Fibroblast of villous mesenchyme (primary cell): Measurements from ENCODE around the gene SBF2. TPM values are rescaled to one million over a fixed set of nuclear protein-coding genes. Genes with fewer than 3 reads are reported as not detected.

Source experiments
- DNase-seq: peaks from one replicate; pipeline ENCODE4 v3.0.0-alpha.2; 2010; ENCODE audit warnings: low read depth
- H3K4me3 ChIP-seq: 2 replicates; pipeline ENCODE4 v1.5.1; 2011; ENCODE audit warnings: low read depth, mild to moderate bottlenecking, low read length
- total RNA-seq: library from RNA; depleted of rRNA; stranded (reverse); fragments of >200 nt; gene quantifications from 2 replicates; pipeline ENCODE4 v1.2.3, GENCODE V29; 2012
- TF ChIP-seq, protein P1 (sequence below): IDR thresholded peaks from 2 replicates; pipeline ENCODE4 v1.5.1; 2012; ENCODE audit warnings: low read depth, mild to moderate bottlenecking, low read length; ENCODE audit not compliant: insufficient read depth

SBF2 gene
- total RNA-seq, 1 donor = 35.0 TPM

DNA sequence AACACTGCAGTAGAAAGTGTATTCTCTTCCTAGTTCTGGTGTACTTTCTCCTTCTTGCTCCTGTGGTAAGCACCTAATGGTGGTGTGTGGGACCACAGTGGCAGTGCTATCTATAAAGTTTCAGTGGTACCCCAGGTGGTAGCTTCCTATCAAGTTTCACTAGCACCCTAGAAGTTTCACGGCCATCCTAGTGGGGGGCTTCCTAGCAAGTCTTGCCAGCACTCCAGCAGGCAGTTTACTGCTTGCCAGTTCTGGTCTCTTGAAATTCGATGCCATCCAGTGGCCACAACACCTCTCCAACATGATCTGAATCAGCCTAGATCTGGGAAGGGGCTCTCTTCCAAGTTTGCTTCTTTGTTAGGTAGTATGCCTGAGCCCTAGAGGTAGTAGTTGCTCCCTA lies 400.5 kb downstream of the SBF2 start:
- DNase-seq = no peak
- TF ChIP-seq, protein P1, sequence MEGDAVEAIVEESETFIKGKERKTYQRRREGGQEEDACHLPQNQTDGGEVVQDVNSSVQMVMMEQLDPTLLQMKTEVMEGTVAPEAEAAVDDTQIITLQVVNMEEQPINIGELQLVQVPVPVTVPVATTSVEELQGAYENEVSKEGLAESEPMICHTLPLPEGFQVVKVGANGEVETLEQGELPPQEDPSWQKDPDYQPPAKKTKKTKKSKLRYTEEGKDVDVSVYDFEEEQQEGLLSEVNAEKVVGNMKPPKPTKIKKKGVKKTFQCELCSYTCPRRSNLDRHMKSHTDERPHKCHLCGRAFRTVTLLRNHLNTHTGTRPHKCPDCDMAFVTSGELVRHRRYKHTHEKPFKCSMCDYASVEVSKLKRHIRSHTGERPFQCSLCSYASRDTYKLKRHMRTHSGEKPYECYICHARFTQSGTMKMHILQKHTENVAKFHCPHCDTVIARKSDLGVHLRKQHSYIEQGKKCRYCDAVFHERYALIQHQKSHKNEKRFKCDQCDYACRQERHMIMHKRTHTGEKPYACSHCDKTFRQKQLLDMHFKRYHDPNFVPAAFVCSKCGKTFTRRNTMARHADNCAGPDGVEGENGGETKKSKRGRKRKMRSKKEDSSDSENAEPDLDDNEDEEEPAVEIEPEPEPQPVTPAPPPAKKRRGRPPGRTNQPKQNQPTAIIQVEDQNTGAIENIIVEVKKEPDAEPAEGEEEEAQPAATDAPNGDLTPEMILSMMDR = no peak

DNA sequence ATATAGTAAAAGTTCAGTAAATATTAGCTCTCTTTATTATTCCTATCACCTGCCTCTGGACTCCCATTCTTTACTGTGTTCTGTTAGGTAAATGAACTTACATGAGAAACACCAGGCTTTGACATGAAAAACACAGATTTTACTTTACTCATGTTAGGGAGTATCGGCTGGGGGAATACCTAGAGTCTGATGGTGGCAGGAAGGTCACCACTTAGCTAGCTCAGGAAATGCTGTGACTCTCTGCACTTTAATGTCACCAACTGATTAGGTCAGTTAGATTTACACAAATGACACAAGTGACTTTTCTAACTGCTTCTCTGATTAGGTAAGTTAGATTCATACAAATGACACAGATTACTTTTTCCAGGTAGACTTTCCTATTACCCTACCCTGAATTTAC lies 405.1 kb downstream of the SBF2 start:
- no peak overlapping the region for H3K4me3 ChIP-seq
- DNase-seq = no peak
- TF ChIP-seq, protein P1 = no peak

More for the DNA sequence above, 400.5 kb downstream of the SBF2 start:
- no peak overlapping the region for H3K4me3 ChIP-seq

DNA sequence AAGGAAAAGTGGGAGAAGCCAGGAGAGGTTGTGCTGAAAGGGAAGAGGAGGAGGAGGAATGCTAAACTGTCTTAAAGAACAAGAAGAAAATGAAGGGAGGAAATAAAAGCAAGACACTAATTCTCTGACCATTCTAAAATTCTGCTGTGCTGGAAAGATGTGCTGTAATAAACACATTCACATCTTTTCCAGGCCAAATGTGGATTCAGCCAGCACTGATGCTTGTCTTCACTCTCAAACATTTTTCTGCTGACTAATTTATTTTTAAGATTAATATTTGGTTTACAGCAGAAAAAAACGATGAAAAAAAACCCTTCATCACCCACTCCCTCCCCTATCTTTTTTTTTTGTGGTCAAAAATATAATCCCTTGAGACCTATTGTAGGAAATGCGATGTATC lies 406.5 kb downstream of the SBF2 start:
- TF ChIP-seq, protein P1 = no peak
- H3K4me3 ChIP-seq = no peak overlapping the region
- DNase-seq = no peak

DNA sequence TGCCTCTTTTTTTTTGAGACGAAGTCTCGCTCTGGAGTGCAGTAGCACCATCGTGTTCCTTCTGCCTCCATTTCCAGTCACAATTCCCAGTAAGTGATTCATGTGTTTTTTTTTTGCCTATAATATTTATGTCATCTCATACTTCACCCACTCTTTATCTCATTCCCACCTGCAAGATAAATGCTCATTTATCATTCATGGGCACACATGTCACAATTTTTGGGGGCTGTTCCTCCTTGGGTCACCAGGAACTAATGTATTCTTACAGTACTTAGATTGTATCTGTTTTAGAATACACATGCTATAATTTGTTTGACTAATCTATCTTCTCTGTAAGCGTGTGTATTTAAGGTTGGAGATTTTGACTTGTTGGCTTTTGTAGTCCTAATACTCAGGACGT lies 407.4 kb downstream of the SBF2 start:
- H3K4me3 ChIP-seq = no peak overlapping the region
- TF ChIP-seq, protein P1 = no peak
- DNase-seq = no peak

DNA sequence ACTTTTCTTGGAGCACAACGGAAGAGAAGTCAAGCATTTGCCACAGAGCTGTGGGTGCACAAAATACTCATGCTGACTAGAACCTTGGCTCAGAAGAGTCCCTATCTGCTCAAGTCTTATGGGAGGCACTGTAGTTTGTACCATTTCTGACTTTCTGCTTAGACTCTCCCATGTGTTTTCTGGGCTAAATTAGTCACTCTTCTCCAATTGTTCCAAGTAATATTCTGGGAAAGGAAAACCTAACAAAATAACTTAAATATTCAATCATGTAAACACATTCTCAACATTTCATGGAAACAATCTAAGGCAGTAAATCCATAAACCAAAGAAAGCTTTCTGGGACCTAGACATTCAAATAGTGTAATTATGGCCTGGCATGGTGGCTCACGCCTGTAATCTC lies 409.4 kb downstream of the SBF2 start:
- no peak overlapping the region for H3K4me3 ChIP-seq
- DNase-seq = peak; percentile 22
- TF ChIP-seq, protein P1 = no peak

DNA sequence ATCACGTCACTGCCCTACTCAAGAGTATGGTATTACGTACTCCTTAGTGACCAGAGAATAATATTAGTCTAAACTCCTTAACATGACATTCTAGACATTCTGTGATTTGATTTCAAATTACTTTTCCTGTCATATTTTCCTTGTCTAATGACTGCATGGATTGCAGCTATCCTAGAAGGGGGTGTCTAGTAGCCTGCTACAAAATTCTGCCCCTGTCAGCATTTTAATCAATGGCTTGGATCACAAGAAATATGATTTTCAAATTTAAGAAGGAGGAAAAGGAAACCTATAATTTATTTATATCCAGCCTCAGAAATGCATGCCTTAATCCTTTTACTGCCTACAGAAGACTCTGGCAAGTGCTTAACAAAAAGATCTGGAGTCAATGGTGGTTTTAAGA lies 413.4 kb downstream of the SBF2 start:
- no peak for DNase-seq
- no peak overlapping the region for H3K4me3 ChIP-seq
- TF ChIP-seq, protein P1 = no peak

DNA sequence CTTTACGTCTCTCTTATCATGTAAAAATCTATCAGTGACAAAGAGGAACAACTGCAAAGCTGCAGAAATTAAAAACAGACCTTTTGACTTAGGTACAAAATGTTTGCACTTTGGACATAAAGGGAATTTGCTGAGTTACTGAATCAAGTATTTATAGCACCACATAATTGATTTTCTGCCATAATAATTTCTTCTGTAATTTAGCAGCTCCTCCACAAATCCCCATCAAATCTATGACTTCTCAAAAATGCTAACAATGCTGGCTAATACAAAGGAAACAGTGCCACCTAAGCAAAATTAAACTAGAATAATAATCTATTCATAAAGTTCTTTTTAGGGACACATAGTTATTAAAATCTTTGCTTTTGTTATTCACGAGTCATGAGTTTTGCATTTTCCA lies 415.1 kb downstream of the SBF2 start:
- DNase-seq = no peak
- H3K4me3 ChIP-seq = no peak overlapping the region
- TF ChIP-seq, protein P1 = no peak
